Activated CD8-positive, alpha-beta T cell treated with anti-CD3 and anti-CD28 coated beads, Interleukin-2, amount 10 ng/mL, durations not matched to agents 7 days and 5 days (primary cell): Measurements from ENCODE around the gene RBFOX2. TPM values are rescaled to one million over a fixed set of nuclear protein-coding genes. Genes with fewer than 3 reads are reported as not detected.

Source experiments
- ATAC-seq: fragments of 150-1000 bp; cut with Tn5 transposase; one replicate; pipeline ENCODE4 v1.10.0; 2021; ENCODE audit warnings: moderate library complexity
- CTCF ChIA-PET: fragments of 350-600 bp; sonication (Branson Sonifier 250); formaldehyde crosslinking; loops from one replicate; lab custom pipeline; 2021; ENCODE audit warnings: antibody characterized with exemption; lab: Charles Lee
- POLR2A ChIA-PET: fragments of 350-600 bp; sonication (Branson Sonifier 250); formaldehyde crosslinking; loops from one replicate; lab custom pipeline; 2021; ENCODE audit warnings: antibody characterized with exemption; lab: Charles Lee
- DNase-seq: peaks from one replicate; pipeline ENCODE4 v3.0.0-alpha.2; 2020
- H3K27ac Mint-ChIP-seq: one replicate; pipeline ENCODE4 v1.8.0; 2021; ENCODE audit warnings: mild to moderate bottlenecking, mixed read lengths
- H3K27me3 Mint-ChIP-seq: one replicate; pipeline ENCODE4 v1.8.0; 2021; ENCODE audit warnings: low read depth, mixed read lengths
- H3K36me3 Mint-ChIP-seq: one replicate; pipeline ENCODE4 v1.8.0; 2021; ENCODE audit warnings: low read depth, mixed read lengths
- H3K4me1 Mint-ChIP-seq: one replicate; pipeline ENCODE4 v1.8.0; 2021; ENCODE audit warnings: low read depth, mixed read lengths
- H3K4me3 Mint-ChIP-seq: one replicate; pipeline ENCODE4 v1.8.0; 2021; ENCODE audit warnings: mild to moderate bottlenecking, mixed read lengths
- H3K9me3 Mint-ChIP-seq: one replicate; pipeline ENCODE4 v1.8.0; 2022; ENCODE audit warnings: mixed read lengths; ENCODE audit not compliant: insufficient read depth
- total RNA-seq, 2 experiments: library from RNA; stranded (reverse); gene quantifications; one replicate each; pipeline ENCODE4 v1.2.3, GENCODE V29; 2021

Gene RBFOX2
- total RNA-seq, 2 experiments from 2014 or later: 0.03 to 0.37 TPM

GRCh38 chr22:35873426-35873825 lies 155.2 kb downstream of the RBFOX2 start:
- H3K27me3 Mint-ChIP-seq: peaks cover 6% of the 10 kb centered on the region
- no peaks in the 10 kb centered on the region for H3K9me3 Mint-ChIP-seq
- ChIA-PET POLR2A (no interaction called here), CTCF (no interaction called here)
- H3K36me3 Mint-ChIP-seq: no peaks in the 10 kb centered on the region
- H3K4me1 Mint-ChIP-seq: no peaks in the 10 kb centered on the region
- ATAC-seq (no peak), DNase-seq (no peak)
- no peak overlapping the region for H3K27ac Mint-ChIP-seq
- no peak overlapping the region for H3K4me3 Mint-ChIP-seq

- Mint-ChIP-seq H3K36me3 (no peaks in the 10 kb centered on the region), H3K9me3 (no peaks in the 10 kb centered on the region), H3K27me3 (peaks cover 6% of the 10 kb centered on the region), H3K27ac (no peak overlapping the region), H3K4me3 (no peak overlapping the region), H3K4me1 (no peaks in the 10 kb centered on the region)
- DNase-seq: no peak
- POLR2A ChIA-PET: no interaction called here
- CTCF ChIA-PET: no interaction called here
- no peak for ATAC-seq
Measured at GRCh38 chr22:35872451-35872850, 156.2 kb downstream of the RBFOX2 start.

- no peak overlapping the region for H3K4me3 Mint-ChIP-seq
- no peaks in the 10 kb centered on the region for H3K4me1 Mint-ChIP-seq
- no peaks in the 10 kb centered on the region for H3K9me3 Mint-ChIP-seq
- DNase-seq (no peak), ATAC-seq (no peak)
- H3K27ac Mint-ChIP-seq: no peak overlapping the region
- H3K27me3 Mint-ChIP-seq: peaks cover 6% of the 10 kb centered on the region
- CTCF ChIA-PET: interaction anchor here (0.9 kb wide), 1 partner anchor 12 kb away, joined by 3 read pairs; no protein-coding TSS in a partner anchor
- no peaks in the 10 kb centered on the region for H3K36me3 Mint-ChIP-seq
- POLR2A ChIA-PET: no interaction called here
Measured at GRCh38 chr22:35870517-35871293, 157.9 kb downstream of the RBFOX2 start.

GRCh38 chr22:35868938-35869337 lies 159.7 kb downstream of the RBFOX2 start:
- ATAC-seq: no peak
- POLR2A ChIA-PET: interaction anchor here (0.6 kb wide), 1 partner anchor 9 kb away, joined by 5 read pairs; no protein-coding TSS in a partner anchor
- H3K27ac Mint-ChIP-seq: no peak overlapping the region
- no peaks in the 10 kb centered on the region for H3K4me1 Mint-ChIP-seq
- H3K36me3 Mint-ChIP-seq: no peaks in the 10 kb centered on the region
- H3K9me3 Mint-ChIP-seq: no peaks in the 10 kb centered on the region
- H3K4me3 Mint-ChIP-seq: no peak overlapping the region
- CTCF ChIA-PET: interaction anchor here (1.2 kb wide), 1 partner anchor 197 kb away, joined by 3 read pairs; no protein-coding TSS in a partner anchor
- no peak for DNase-seq
- H3K27me3 Mint-ChIP-seq: peaks cover 6% of the 10 kb centered on the region

DNA sequence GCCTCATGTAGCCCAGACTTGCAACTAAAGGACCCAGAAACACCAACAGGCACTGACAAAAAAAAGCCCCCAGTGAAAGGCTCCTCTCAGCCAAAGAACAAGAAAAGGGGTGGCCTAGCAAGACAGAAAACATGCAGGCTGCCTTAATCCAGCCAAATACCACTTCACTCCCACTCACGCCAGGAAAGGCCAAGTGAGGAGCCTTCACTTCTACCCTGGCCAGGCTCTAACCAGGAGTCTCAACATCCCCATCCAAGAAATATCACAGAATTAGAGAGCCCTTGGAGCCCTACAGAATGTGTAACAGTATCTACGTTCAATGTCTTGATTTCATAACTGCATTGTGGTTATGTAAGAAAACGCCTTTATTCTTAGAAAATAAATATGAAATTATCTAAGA lies 162.0 kb downstream of the RBFOX2 start:
- no peak for ATAC-seq
- Mint-ChIP-seq H3K4me1 (no peaks in the 10 kb centered on the region), H3K4me3 (no peak overlapping the region), H3K27me3 (peaks cover 6% of the 10 kb centered on the region), H3K27ac (no peak overlapping the region), H3K36me3 (no peaks in the 10 kb centered on the region), H3K9me3 (no peaks in the 10 kb centered on the region)
- ChIA-PET POLR2A (no interaction called here), CTCF (no interaction called here)
- no peak for DNase-seq

GRCh38 chr22:35864545-35865165 lies 164.0 kb downstream of the RBFOX2 start:
- Mint-ChIP-seq H3K36me3 (no peaks in the 10 kb centered on the region), H3K27ac (no peak overlapping the region), H3K4me3 (no peak overlapping the region), H3K9me3 (no peaks in the 10 kb centered on the region), H3K4me1 (no peaks in the 10 kb centered on the region), H3K27me3 (no peaks in the 10 kb centered on the region)
- POLR2A ChIA-PET: no interaction called here
- ATAC-seq (no peak), DNase-seq (no peak)
- CTCF ChIA-PET: no interaction called here

DNA sequence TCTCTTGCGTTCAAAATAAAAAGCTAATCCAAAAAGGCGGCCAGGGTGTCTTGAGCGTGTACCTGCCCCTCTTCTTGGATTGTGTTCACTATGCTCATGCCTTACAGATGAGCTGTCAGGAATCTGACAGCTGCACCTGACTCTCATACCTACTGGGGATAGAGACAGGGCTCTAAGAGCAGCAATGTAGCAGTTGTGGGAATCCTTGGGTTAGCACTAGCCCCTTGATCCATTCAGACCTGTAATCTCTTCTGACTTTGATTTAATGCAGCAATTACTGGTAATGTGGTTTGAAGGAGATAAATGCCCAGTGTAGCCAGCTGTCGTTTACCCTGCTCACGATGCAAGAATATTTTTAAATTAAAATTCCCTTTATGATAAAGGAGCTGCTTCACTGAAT lies 165.2 kb downstream of the RBFOX2 start:
- ATAC-seq (no peak), DNase-seq (no peak)
- no peaks in the 10 kb centered on the region for H3K27me3 Mint-ChIP-seq
- no peak overlapping the region for H3K27ac Mint-ChIP-seq
- ChIA-PET POLR2A (no interaction called here), CTCF (no interaction called here)
- no peaks in the 10 kb centered on the region for H3K4me1 Mint-ChIP-seq
- no peaks in the 10 kb centered on the region for H3K36me3 Mint-ChIP-seq
- no peaks in the 10 kb centered on the region for H3K9me3 Mint-ChIP-seq
- H3K4me3 Mint-ChIP-seq: no peak overlapping the region

DNA sequence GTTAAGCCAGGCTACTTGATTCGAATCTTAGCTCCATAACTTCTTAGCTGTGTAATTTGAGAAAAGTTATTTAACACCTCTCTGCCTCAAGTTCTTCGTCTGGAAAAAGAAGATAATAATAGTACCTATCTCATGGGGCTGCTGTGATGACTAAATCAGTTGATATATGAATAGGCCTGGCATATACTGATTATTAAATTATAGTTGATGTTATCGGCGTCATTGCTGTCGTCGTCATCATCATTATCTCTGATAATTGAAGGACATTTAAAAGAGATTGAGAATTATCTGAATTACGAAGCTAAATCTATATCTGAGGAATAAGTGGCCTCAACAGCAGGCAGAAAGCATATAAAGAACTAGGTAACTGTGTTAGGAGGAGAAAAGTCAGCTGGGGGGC lies 165.9 kb downstream of the RBFOX2 start:
- ChIA-PET POLR2A (no interaction called here), CTCF (no interaction called here)
- Mint-ChIP-seq H3K4me1 (no peaks in the 10 kb centered on the region), H3K27me3 (no peaks in the 10 kb centered on the region), H3K27ac (no peak overlapping the region), H3K9me3 (no peaks in the 10 kb centered on the region), H3K36me3 (no peaks in the 10 kb centered on the region), H3K4me3 (no peak overlapping the region)
- ATAC-seq (no peak), DNase-seq (no peak)

DNA sequence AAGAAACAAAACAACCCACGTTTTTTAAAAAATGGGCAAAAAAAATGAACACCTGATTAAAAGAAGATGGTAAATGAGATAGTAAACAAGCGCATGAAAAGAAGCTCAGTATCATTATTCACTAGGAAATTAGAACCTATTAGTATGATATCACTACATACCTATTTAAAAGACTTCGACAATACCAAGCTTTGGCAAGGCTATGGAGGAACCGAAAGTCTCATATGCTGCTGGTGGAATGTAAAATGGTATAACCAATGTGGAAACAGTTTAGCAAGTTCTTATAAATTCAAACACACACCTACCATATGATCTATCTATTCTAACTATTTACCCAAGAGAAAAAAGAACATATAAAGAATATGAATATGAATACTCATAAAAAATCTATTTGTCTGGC lies 167.2 kb downstream of the RBFOX2 start:
- CTCF ChIA-PET: no interaction called here
- ATAC-seq: no peak
- POLR2A ChIA-PET: interaction anchor here (0.7 kb wide), 1 partner anchor 598 kb away, joined by 3 read pairs; no protein-coding TSS in a partner anchor

DNA sequence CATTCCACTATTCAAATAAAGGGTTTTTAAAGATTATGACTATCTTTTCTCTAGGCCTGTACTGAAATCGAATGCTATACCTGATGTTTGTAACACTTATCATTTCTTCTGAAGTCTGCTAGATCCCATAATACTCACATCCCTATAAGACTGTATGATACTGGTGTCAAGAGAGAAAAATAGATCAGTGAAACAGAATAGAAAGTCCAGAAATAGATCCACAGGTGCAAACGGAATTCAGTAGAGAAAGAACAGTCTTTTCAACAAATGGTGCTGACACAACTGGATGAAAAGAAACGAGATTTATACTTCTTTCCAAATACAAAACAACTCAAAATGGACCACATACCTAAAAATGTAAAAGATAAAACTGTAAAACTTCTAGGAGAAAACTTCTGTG lies 167.8 kb downstream of the RBFOX2 start:
- H3K36me3 Mint-ChIP-seq: no peaks in the 10 kb centered on the region
- no peak overlapping the region for H3K4me3 Mint-ChIP-seq
- H3K9me3 Mint-ChIP-seq: no peaks in the 10 kb centered on the region
- ChIA-PET CTCF (no interaction called here), POLR2A (no interaction called here)
- DNase-seq (no peak), ATAC-seq (no peak)
- no peak overlapping the region for H3K27ac Mint-ChIP-seq
- H3K27me3 Mint-ChIP-seq: peaks cover 5% of the 10 kb centered on the region
- no peaks in the 10 kb centered on the region for H3K4me1 Mint-ChIP-seq

More for the DNA sequence above, 167.2 kb downstream of the RBFOX2 start:
- H3K4me1 Mint-ChIP-seq: no peaks in the 10 kb centered on the region
- DNase-seq: no peak
- H3K9me3 Mint-ChIP-seq: no peaks in the 10 kb centered on the region
- H3K4me3 Mint-ChIP-seq: no peak overlapping the region
- H3K27me3 Mint-ChIP-seq: peaks cover 5% of the 10 kb centered on the region
- no peak overlapping the region for H3K27ac Mint-ChIP-seq
- H3K36me3 Mint-ChIP-seq: no peaks in the 10 kb centered on the region

DNA sequence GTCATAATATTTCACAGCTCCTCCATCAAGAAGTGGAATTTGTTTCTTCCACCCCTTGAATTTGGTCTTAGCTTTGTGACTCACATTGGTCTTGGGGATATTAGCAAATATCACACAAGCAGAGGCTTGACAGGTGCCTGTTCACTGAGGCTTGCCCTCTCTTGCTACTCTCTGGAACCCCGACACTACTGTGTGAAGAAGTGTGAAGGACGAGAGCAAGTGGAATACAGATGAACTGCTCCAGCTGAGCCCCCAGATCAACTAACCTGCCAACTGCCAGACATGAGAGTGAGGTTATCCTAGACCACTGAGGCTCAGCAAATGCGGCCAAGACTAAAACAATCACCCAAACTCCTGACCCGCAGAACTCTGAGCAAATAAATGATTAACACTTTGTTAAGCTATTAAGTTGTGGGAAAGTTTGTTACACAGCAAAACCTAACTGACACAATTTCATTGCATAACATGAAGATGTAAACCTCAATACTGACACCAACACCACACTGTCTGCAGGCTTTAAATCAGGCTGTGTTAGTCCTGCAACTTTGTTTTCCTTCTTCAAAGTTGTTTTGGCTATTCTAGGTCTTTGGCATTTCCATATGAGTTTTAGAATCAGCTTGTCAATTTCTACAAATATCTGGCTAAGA lies 168.4 kb downstream of the RBFOX2 start:
- H3K9me3 Mint-ChIP-seq: no peaks in the 10 kb centered on the region
- ChIA-PET POLR2A (interaction anchor here (1.0 kb wide), 1 partner anchor 20 kb away, joined by 3 read pairs; no protein-coding TSS in a partner anchor), CTCF (no interaction called here)
- no peaks in the 10 kb centered on the region for H3K4me1 Mint-ChIP-seq
- no peaks in the 10 kb centered on the region for H3K36me3 Mint-ChIP-seq
- no peak overlapping the region for H3K27ac Mint-ChIP-seq
- DNase-seq: no peak
- H3K27me3 Mint-ChIP-seq: peaks cover 5% of the 10 kb centered on the region
- ATAC-seq: no peak
- H3K4me3 Mint-ChIP-seq: no peak overlapping the region

DNA sequence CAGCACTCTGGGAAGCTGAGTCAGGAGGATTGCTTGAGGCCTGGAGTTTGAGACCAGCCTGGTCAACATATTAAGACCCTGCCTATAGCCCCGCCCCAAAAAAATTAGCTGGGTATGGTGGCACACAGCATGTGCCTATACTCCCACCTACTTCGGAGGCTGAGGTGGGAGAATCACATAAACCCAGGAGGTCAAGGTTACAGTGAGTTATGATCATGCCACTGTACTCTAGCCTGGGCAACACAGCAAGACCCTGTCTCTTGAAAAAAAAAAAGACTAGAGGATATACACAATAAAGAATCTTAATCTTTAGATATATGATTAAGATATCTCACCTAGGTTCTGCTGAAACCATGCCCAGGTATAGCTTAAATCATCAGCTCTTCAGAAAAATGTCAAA lies 174.3 kb downstream of the RBFOX2 start:
- Mint-ChIP-seq H3K36me3 (no peaks in the 10 kb centered on the region), H3K4me3 (no peak overlapping the region), H3K27me3 (peaks cover 8% of the 10 kb centered on the region), H3K4me1 (no peaks in the 10 kb centered on the region), H3K9me3 (no peaks in the 10 kb centered on the region), H3K27ac (no peak overlapping the region)
- DNase-seq (no peak), ATAC-seq (no peak)
- CTCF ChIA-PET: no interaction called here
- POLR2A ChIA-PET: no interaction called here
